SKM-1 treated with dmso at 0.1 percent for 144 hours (cell line): ENCODE results near the gene RAB1A.
"Not testable (repeated sequence)": the region's sequence is repeated elsewhere in the genome, so short reads cannot be mapped to it uniquely, and the experiment has no call there.

Experiments used
- DNase-seq: peaks from one replicate; lab custom pipeline; 2025; ENCODE audit not compliant: unreplicated experiment; lab: John Stamatoyannopoulos, UW

RAB1A gene

GRCh38 chr2:65137197-65137775, 7.4 kb upstream of the RAB1A start:
- DNase-seq = no peak

DNA sequence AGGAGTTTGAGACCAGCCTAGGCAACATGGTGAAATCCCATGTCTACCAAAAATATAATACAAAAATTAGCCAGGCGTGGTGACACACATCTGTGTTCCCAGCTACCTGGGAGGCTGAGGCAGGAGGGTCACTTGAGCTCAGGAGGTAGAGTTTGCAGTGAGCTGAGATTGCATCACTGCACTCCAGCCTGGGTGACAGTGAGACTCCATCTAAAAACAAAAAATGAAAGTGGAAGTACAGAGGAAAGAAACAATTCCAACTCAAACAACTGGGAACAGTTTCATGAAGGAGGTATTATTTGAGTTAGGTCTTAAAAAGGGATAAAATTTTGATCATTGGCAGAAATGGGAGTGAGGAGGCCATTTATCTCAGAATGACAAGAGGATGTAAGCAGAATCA, 6.3 kb upstream of the RAB1A start:
- DNase-seq = no peak

- DNase-seq = no peak
These were observed 4.3 kb upstream of the RAB1A start for GRCh38 chr2:65134158-65134557.

DNA sequence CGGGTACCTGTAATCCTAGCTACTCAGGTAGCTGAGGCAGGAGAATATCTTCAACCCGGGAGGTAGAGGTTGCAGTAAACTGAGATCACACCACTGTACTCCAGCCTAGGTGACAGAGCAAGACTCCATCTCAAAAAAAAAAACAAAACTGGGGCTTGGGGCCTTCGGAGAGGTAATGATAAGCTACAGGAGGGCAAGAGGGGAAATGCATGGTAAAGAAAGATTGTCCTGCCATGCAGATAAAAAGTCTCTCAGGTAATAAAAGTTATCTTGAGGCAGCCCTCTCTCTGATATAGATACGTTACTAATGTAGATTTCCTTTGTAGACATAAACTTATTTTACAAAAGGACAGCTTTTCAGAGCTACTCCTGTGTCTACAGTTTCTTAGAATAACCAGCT, 3.7 kb upstream of the RAB1A start:
- DNase-seq = no peak

GRCh38 chr2:65132930-65133329, 3.0 kb upstream of the RAB1A start:
- not testable (repeated sequence) for DNase-seq

GRCh38 chr2:65130664-65131175, 814 bp upstream of the RAB1A start:
- DNase-seq = peak; percentile 89

DNA sequence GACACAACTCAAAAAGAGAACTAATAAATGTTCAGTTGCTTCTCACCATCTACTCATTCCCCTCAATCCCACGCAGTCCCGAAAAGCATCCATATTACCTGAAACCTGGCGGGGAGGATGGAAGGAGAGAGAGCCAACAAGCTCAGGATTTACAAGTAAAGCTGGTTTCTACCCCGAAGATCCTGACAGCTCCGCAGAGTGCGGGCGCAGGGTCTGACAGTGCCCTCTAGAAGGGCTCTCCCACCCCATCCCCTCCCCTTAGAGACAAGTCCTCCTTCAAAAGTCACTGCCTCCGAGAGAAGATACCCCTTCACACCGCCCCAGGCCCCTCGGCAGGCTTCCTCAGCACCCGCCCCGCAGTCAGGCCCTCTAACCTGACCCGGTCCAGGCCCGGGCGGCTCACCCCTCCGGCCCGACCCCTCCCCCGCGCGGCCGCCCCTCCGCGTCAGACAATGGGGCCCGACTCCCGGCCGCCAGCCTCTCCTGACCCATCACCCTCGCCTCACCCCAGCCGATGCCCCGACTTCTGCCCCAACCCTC, 550 bp downstream of the RAB1A start:
- DNase-seq = no peak

DNA sequence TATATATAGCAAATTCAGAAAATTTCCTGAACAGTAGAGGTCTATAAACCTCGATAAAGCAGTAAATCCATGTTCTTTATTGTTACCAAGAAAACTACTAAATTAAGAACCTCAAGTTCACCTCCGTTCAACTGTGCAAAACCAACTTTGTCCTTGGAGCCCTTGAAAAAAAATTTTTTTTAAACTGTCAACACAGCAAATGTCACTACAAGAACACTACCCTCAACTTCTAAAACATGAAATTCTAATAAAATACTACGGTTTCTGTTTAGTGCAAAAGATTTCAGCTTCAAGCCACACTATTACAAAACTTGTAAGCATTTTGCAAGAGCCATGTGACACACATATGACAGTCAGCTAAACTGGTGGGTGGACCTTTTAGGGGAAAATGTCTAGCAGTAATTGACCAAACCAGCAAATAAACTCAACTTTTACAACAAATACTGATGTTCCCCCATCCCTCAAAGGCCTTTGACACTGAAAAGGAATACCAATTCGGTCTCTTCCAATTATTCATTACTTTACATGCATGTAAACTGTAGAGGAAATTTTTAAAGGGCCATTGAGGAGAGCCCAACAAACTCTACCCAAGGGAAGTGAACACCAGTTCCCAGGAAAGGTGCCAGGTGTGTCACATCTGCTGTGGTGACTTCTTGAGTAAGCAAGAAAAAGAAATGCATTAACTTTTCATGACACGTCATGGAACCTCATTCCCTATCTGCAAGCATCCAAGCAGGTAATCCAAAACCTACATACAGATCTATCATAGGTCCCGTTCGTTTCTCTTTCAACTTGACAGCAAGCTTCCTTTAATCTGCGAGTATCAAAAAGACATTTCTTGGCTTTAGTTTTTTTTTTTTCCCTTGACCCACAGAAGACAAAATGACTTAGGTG, 1.4 kb downstream of the RAB1A start:
- peak; percentile 74 for DNase-seq

- DNase-seq = not testable (repeated sequence)
These were observed 4.4 kb downstream of the RAB1A start for GRCh38 chr2:65125457-65125856.

DNA sequence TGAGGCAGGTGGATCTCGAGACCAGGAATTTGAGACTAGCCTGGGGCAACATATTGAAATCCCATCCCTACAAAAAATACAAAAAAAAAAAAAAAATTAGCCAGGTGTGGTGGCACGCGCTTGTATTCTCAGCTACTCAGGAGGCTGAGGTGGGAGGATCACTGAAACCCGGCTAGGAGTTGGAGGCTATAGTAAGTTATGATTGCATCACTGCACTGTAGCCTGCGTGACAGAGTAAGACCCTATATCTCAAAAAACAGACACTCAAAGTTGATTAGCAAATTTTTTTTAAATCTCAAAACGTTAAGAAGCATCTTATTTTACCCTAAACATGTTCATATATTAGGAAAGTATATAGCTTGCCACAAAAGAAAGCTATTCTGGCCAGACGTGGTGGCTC, 7.6 kb downstream of the RAB1A start:
- no peak for DNase-seq

- no peak for DNase-seq
These were observed 8.8 kb downstream of the RAB1A start for GRCh38 chr2:65120990-65121693.

DNA sequence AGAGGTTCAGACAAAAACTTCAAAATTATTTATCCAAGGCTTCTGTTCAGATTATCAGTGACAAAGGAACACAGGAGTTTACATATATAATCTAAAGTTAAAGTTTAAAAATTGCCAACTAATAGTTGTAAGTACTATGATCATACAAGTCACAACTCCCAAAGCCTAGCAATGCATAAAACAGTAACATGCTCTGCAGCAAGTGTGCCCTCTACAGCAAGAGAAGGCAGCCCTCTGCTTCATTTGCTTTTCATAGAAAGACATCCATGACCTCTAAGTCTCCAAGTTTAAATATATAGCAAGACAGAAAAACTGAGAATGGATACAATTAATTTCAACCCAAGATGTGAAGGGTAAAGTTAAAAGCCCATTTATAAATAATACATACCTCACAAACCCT, 13.3 kb downstream of the RAB1A start:
- no peak for DNase-seq

GRCh38 chr2:65114921-65115320, 15.0 kb downstream of the RAB1A start:
- DNase-seq = no peak

DNA sequence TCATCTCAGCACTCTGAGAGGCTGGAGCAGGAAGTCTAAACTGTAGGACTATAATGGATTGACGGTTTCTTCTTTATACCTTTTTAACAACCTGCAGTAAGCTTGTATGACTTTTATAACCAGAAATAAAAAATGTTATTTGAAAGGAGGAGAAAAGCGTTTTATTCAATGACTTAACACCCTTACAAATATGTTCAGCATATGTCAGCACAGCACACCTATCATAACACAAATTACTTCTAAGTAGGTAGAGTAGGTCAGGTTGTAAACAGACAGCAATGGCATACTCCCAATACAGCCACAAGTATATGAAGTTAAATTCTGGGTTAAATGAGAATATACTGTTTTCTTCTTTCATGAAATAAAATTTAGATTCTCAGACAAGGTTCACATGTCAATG, 16.1 kb downstream of the RAB1A start:
- DNase-seq = no peak

GRCh38 chr2:65113229-65113628, 16.7 kb downstream of the RAB1A start:
- no peak for DNase-seq

GRCh38 chr2:65112633-65113032, 17.3 kb downstream of the RAB1A start:
- no peak for DNase-seq

GRCh38 chr2:65108780-65109179, 21.1 kb downstream of the RAB1A start:
- DNase-seq = no peak

- no peak for DNase-seq
These were observed 22.4 kb downstream of the RAB1A start for GRCh38 chr2:65107530-65107929.

DNA sequence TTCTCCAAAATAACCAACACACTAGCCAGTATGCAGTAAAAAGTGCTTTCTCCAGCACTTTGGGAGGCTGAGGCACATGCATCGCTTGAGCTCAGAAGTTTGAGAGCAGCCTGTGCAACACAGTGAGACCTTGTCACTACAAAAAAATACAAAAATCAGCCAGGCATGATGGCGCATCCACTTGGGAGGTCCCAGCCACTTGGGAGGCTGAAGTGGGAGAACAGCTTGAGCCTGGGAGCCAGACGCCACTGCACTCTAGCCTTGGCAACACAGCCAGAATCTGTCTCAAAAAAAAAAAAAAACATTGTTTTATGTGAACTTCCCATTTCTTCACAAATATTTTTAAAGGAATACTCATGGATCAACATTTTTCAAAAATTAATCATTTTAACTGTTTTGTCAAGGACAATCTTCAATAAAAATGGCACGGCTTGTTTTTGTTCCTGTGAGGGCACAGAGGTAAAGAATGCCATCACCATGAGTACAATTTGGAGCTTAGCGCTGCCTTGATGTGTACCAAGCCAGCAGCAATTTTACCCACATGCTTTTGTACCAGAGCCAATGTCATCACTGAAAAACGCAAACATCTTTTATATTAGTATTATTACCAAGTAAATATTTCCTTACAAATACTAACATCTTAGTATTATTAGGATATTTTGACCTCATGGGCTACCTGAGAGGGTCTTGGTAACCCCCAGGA, 26.7 kb downstream of the RAB1A start:
- no peak for DNase-seq

- DNase-seq = no peak
These were observed 28.8 kb downstream of the RAB1A start for GRCh38 chr2:65101071-65101470.

DNA sequence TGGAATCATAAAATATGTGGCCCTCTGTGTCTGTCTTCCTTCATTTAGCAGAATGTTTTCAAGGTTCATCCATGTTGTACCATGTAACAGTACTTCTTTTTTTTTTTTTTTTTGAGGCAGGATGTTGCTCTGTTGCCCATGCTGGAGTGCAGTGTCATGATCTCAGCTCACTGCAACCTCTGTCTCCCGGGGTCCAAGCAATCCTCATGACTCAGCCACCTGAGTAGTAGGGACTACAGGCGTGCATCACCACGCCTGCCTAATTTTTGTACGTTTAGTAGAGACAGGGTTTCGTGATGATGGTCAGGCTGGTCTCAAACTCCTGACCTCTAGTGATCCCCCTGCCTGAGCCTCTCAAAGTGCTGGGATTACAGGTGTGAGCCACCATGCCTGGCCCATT, 31.2 kb downstream of the RAB1A start:
- DNase-seq = no peak
